Head of caudate nucleus (tissue), 42 donors: ENCODE data around the gene PDSS2.

Experiments
- DNase-seq, 42 donors: peaks; one replicate each; pipeline versions ENCODE4 v3.0.0 to v3.0.0-alpha.2; 2020 to 2021; ENCODE audit warnings: mixed read lengths in 7 of 42
- intact Hi-C: fragments of 100-400 bp; cut with DNase I; formaldehyde crosslinking; loops from one replicate; pipeline ENCODE4 v1.15.0; 2022

Gene PDSS2

DNA sequence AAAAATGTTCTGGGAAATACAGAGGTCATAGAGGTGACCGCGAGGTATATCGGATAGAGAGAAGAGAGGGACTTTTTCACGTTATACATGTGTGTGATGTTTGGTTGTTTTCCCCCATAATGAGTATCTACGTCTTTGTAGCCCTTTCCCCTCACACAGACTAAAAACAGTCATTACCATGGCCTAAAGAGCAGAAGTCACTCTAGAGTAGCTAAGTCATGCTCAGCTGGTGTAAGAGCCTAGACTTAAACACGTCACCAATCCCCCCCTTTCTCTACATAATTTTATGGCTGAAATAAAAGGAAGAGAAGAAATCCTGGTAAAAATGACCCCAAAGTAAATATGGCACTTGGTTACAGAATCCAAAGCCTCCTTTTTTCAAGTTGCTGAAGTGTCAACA is 338.1 kb downstream of the PDSS2 start:
- intact Hi-C loops: no loop called here
- DNase-seq: no peak

DNA sequence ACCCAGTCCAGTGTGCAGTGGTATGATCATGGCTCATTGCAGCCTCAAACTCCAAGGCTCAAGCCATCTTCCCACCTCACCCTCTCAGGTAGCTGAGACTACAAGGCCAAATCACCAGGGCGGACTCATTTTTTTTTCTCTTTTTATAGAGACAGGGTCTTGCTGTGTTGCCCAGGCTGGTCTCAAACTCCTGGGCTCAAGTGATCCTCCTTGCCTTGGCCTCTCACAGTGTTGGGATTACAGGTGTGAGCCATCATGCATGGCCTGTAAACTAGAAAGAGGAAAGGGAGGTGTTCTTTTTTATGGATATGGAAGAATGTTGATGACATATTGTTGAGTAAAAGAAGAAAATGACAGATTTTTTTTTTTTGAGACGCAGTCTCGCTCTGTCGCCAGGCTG is 339.0 kb downstream of the PDSS2 start:
- DNase-seq: no peak
- intact Hi-C loops: no loop called here

DNA sequence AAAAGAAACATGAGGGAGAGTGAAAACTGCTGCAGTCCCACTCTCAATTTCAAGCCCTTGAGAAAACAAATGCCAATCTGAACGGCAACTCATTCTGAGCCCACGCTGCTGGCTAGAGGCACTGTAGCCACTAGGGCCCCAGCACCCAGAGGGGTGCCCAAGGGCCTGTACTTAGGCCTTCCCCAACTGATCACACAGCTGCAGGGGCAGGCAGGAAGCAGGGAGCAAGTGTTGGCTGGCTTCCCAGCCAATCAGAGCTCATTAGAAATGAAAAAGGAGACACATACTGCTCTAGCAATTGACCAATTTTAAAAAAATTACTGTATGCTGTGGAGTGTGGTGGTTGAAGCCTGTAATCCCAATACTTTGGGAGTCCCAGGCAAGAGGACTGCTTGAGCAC is 340.4 kb downstream of the PDSS2 start:
- no peak for DNase-seq
- intact Hi-C loops: loop anchor here (5.0 kb wide), 1 partner anchor 373 kb away; the partner anchor contains the start of gene SOBP

DNA sequence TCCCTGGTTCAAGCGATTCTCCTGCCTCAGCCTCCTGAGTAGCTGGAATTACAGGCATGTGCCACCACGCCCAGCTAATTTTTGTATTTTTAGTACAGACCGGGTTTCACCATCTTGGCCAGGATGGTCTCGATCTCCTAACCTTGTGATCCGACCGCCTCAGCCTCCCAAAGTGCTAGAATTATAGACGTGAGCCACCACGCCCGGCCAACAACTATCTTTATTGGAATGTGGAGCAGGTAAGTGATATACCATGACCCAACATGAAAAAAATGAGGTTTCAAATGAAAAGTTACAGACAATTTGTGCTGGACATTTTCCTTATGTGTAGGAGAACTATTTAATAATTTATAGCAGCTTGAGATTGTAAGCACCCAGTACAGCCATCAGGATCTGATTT is 340.8 kb downstream of the PDSS2 start:
- intact Hi-C loops: loop anchor here (5.0 kb wide), 1 partner anchor 374 kb away; the partner anchor contains the start of gene SOBP
- DNase-seq: peak in 1 of 42 donors; percentile 33

DNA sequence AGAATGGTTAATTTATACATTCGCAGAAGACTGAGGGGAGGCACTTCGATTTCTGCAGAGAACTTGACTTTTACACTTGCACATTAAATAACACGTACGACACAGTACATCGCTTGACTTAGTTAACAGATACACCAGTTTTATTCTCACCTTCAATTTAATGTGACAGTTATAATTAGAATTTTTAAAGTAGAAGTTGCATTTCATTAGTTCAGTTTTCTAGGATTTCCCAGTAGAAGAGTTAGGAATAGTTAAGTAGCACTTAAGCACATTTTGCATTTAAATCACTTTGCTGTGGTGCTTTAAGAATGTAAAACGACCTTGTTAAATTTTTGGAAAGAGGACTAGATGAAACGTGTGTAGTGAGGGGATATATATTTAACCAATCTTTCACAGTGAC is 342.4 kb downstream of the PDSS2 start:
- intact Hi-C loops: loop anchor here (5.0 kb wide), 1 partner anchor 375 kb away; the partner anchor contains the start of gene SOBP
- DNase-seq: no peak

DNA sequence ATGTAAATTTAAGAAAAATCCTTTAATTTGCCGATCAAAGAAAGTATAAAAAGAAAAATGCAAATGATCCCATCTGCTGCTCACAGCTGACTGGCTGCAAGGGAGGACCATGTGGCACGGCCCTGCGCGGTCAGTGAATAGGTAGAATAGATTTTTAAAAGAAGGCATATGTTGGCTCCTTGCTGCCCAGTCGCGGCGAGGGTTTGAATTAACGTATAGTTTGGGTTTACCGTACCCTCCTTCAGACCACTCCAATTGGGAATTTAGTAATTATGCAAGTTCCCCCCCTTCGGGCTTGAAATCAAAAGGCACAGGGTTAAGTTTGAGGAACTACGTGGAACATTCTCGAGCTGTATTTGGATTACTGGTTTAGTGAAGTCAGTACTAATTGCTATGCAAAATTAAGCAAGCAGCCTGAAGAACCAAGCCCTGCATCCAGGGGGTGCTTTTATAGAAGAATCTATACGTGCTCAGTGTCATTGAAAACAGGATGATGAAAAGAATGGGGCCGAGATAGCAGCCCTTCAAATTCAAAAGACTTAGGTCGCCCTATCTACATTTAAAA is 343.0 kb downstream of the PDSS2 start:
- DNase-seq: peak in 29 of 42 donors; percentile 11 to 59 (median 22)
- intact Hi-C loops: loop anchor here (5.0 kb wide), 1 partner anchor 376 kb away; the partner anchor contains the start of gene SOBP

DNA sequence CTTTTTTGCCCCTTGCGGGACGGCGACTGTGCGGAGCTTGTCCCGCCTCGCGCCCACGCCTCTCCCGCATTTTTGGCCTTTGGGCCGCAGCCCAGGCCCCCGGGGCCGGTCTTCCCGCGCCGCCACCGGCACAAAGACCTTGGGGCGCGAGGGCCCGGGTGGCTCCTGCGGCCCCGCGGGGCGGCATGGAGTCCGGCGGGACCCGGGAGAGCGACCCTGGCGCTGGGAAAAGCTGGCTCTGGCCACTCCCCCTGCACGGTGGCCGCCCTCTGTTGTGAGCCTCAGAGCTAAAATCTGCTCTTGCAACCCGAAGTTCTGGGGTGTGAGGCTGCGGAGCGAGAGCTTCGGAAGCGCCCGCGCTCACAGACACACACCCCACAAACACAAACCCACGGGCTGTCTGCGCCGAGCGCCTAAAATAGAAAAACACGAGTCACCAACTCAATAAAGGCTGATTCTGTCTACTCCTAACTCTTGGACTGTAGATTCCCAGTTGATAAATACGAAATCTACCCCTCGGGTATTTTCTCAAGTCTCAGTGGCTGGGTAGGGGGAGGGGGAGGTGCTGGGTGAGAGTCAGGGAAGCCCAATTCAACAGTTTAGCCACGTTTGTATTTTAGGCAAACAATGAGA is 343.6 kb downstream of the PDSS2 start:
- intact Hi-C loops: loop anchor here (2.0 to 5.0 kb wide), 2 partner anchors 87 to 376 kb away; partner anchors contain the start of genes MTRES1 and SOBP

DNA sequence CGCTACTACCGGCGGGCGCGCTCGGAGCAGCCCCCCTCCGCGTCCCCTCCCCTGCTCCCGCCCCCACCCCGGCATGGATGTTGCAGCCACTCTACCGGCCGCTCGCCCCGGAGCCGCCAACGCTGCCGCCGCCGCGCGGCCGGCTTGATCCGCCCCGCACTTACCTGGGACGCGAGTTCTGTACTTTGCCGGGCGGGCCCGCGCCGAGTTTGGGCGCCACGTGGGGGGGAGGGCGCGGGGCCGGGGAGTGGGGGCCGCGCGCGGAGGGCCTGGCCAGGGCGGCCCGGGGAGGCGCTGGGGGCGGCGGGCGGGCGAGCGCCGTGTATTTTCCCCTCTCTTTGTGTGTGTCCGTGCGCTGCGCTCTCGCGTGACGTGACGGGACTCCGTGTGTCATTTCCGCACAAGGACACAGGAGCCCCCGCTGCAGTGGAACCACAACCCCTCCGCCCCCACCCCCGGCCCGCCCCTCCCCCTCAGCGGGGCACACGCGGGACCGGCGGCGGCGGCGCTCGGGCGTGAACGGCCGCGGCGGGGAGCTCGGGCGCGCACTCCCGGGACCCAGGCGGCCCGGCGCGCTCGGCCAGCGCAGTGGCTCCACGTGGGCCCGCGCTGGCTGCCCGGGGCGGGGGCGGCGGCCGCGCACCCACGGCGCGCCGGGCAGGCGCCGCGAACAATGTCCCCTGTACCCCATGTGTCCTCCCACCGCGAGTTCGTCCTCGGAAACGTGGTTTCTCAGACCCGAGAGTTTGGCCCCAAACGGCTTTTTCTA is 344.3 kb downstream of the PDSS2 start, which contains the start of gene BEND3:
Gene BEND3 (minus strand): TSS at position 590 of the 769 bp plus-strand sequence. CDS start 16,230 bp downstream, outside the sequence.
- intact Hi-C loops: loop anchor here (2.0 to 5.0 kb wide), 2 partner anchors 86 to 377 kb away; partner anchors contain the start of genes MTRES1 and SOBP
- DNase-seq: peak in 35 of 42 donors; percentile 6 to 73 (median 31)

More for the DNA sequence above, 343.6 kb downstream of the PDSS2 start:
- DNase-seq: peak in 41 of 42 donors; percentile 16 to 79 (median 45)

DNA sequence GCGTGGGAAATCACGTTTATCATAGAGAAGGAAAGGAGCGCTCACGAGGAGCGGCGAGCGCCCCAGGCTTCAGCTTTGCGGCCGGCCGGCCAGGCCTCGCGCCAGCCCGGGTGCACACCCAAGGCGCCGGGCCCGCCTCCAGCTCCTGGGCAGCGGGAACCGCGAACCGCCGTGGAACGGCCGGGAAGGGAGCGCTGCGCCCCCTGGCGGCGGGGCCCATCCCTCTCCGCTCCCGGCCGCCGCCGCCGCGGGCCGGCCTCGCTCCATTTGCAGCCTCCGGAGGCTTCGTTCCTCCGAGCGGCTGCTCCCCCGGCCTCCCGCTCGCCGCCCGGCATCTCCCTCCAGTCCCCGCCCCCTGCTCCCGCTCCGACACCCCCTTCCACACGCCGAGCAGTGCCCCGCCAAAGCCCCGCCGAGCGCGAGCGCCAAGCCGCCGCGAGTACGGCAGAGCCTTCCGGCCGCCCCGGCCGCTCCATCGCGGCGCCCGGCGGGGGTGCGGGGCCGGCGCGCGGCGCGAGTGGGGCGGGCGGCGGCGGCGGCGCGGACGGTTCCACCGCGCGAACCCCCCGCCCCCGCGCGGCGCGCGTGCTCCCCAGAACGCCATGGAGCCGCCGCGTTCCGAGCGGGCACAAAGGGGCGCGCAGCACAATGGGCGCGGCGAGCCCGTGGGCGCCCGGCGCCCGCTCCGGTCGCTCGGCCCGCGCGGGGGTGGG is 345.0 kb downstream of the PDSS2 start:
- intact Hi-C loops: loop anchor here (2.0 kb wide), 1 partner anchor 86 kb away; the partner anchor contains the start of gene MTRES1
- peak; percentile 39 to 93 (median 85) for DNase-seq

DNA sequence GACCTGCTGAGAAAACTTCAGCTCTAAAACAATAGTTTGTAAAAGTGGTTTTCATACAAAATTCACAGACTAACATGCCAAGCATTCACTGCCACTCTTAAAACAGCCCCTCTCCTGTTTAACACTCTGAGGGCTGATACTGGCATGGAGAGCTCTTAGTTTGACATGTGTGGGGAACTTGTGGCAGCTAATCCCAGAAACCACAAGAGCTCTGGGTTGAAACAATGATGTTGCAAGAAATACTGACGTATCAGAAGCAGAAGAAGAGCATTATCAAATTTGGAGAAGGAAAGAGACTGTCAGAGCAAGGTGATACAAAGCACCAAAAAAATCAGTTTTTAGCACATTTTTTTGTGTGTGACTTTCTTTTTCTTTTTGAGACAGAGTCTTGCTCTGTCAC is 349.2 kb downstream of the PDSS2 start:
- intact Hi-C loops: no loop called here
- peak in 1 of 42 donors; percentile 4 for DNase-seq

DNA sequence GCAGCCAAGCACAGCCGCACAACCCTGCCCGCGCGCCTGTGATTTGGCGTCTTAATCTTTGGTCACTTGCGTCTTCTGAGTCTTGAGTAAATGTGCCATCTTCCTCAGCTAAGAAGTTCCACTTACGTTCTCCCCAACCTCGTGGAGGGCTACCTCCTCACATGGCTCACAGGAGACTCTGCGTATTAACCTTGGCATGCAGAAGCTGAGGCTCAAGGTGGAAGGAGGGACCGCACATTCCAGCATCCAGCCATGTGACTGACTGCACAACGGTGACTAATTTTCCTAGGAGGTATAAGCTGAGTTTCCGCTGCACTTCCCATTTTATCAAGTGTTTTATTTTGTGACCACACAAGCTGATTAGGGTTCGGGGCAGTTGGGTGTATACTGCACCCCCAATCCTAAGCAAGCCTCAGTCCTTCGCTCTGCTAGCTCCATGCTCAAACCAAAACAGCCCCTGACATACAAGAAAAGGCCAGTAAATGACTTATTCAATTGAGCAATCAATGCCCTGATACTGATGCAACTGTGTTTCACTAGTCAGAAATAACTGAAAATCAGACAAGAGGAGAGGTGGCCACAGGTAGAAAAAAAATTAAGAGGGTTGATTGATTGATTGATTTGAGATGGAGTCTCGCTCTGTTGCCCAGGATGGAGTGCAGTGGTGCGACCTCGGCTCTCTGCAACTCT is 351.0 kb downstream of the PDSS2 start:
- DNase-seq: no peak

DNA sequence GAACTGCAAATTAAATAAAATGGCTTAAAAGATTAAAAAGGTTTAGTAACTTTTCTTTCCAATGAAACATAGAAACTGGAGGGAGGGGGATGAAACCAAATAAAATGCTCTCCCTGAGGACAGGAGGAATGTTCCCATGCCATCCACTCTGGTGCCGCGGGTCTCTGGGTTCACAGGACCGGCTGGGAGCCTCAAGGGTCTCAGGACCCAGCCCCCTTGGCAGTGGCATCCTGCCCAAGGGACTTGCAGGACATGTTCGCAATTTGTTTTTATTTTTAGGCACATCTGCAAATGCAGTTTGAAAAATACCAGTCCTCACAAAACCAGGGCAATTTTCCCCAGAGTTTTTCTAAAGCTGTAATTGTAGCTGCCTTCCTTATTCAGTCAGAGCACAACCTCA is 351.6 kb downstream of the PDSS2 start:
- no peak for DNase-seq
- intact Hi-C loops: no loop called here

More for the DNA sequence above, 351.0 kb downstream of the PDSS2 start:
- intact Hi-C loops: no loop called here

DNA sequence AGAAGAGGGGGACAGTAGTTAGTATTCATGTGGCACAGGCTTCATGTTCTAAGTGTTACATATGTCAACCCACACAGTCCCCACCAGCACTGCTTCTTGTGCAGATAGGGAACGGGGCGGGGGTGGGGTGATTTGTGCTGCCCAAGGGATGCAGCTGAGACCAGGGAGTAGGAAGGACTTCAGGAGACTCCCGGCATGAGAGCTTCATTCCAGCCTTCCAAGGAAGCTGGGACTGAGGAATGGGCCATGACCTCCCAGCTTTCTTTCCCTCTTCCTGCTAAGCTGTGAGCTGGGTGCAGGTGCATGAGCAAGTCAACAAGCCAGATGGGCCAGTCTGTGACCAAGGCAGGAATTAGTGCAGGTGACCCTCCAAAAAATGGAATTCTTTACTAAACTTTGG is 353.2 kb downstream of the PDSS2 start:
- intact Hi-C loops: no loop called here
- DNase-seq: no peak

DNA sequence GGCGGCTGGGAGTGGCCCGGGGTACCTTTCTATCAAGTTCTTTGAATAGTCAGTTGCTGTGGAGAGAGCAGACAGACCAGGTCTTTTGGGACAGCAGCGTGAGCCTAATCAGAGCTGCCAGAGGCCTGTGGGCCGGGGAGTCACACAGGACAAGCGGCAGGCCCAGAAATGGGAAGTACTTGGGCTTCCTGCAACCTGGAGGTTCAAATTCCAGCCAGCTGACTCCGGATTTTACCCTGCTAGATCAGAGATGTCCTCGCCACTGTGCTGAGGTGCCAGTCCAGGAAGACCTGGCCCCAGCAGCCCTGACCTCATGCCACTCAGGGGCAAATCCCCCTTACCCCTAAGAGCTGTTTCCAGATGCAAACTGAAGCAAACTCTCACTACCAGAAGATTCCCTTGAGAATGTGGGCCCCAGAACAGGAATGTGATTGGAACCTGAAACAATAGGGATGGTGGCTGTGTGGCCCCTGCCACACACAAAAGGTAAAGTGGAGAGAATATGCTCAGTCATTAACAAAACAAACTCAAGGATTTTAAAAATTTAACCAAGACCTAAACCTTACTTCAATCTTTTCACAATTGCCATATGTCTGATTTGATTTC is 353.8 kb downstream of the PDSS2 start:
- no peak for DNase-seq
- intact Hi-C loops: no loop called here

DNA sequence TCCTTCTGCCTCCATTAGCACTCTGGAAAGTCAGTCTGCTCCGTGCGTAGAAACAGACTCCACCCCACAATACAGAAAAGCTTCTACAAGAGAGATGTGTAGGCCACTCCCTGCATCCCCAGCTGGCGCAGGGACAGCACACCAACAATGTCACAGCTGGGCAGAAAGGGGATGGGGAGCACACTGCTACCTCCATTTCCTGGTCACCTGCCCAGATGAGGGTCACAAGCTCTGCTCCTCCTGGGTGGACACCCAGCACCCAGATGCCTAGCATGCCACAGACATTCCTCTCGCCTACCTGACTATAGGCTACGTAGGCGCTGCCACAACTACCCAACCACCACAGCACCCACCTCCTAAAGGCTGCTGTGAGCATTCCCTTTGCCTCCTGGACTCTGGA is 356.3 kb downstream of the PDSS2 start:
- intact Hi-C loops: no loop called here
- no peak for DNase-seq
